HepG2 (cell line): ENCODE measurements around the gene DIS3L2. TPM values are rescaled to one million over a fixed set of nuclear protein-coding genes. Genes with fewer than 3 reads are reported as not detected.

Experiments
- ATAC-seq: fragments of 200-7000 bp; cut with Tn5 transposase; 3 replicates; pipeline ENCODE4 v1.9.1; 2020; ENCODE audit warnings: mild to moderate bottlenecking, moderate library complexity
- BruUV-seq: library from RNA; stranded (reverse); fragments of 400-500 nt; replicated peaks from 2 replicates; lab custom pipeline; 2021; lab: Mats Ljungman, UMichigan
- CTCF ChIA-PET: fragments of 300-600 bp; formaldehyde crosslinking; extraction: SDS; loops from one replicate; lab custom pipeline; 2021; ENCODE audit warnings: low total read pairs, inconsistent platforms, low intra/inter-chr PET ratio; lab: Yijun Ruan, JAX
- POLR2A ChIA-PET: fragments of 350-600 bp; sonication (Branson Sonifier 250); formaldehyde crosslinking; loops from one replicate; lab custom pipeline; 2020; ENCODE audit warnings: antibody characterized with exemption, inconsistent platforms; lab: Yijun Ruan, JAX
- DNase-seq: peaks from one replicate; pipeline ENCODE4 v3.0.0-alpha.2; 2015; ENCODE audit warnings: low spot score
- FAIRE-seq: peaks from 3 replicates; lab custom pipeline; 2011; peaks lifted over from hg19 to GRCh38; lab: Jason Lieb, UNC
- H2AFZ ChIP-seq: one replicate; pipeline ENCODE4 v1.6.1; 2011; ENCODE audit warnings: low read length, inconsistent platforms
- H3K27ac ChIP-seq: fragments of 300-600 bp; 3 replicates; pipeline ENCODE4 v1.8.0; 2011; ENCODE audit warnings: mixed run types, mild to moderate bottlenecking, mixed read lengths, low read length, inconsistent platforms; ENCODE audit not compliant: insufficient read depth; ENCODE audit errors: extremely low read length
- H3K27me3 ChIP-seq, 2 experiments: fragments of 200-600 bp in 1 of 2; 2 replicates in 1 of 2; 3 replicates in 1 of 2; pipeline versions ENCODE4 v1.6.0 to v1.8.0; 2011; ENCODE audit warnings: low read length in 2 of 2, mild to moderate bottlenecking in 2 of 2, moderate library complexity in 2 of 2, inconsistent platforms in 1 of 2; ENCODE audit not compliant: insufficient read depth in 2 of 2, control insufficient read depth in 1 of 2
- H3K36me3 ChIP-seq, 2 experiments: fragments of 200-600 bp in 1 of 2; replicated peaks in 1 of 2; 2 replicates in 1 of 2; 3 replicates in 1 of 2; pipeline versions ENCODE4 v1.5.1 to v1.8.0; 2011; ENCODE audit warnings: low read length in 2 of 2, inconsistent platforms in 1 of 2; ENCODE audit not compliant: insufficient read depth in 2 of 2, control insufficient read depth in 1 of 2
- H3K4me1 ChIP-seq: 2 replicates; pipeline ENCODE4 v1.5.1; 2012; ENCODE audit warnings: low read length, inconsistent platforms; ENCODE audit not compliant: insufficient read depth
- H3K4me2 ChIP-seq: 2 replicates; pipeline ENCODE4 v1.6.0; 2011; ENCODE audit warnings: low read depth, low read length, inconsistent platforms
- H3K4me3 ChIP-seq, 3 experiments: fragments of 200-600 bp in 1 of 3; sonication (generic), shearing (Covaris generic) in 1 of 3; replicated peaks in 1 of 3; 2 replicates each; pipeline ENCODE4 v1.5.1; 2011 to 2016; ENCODE audit warnings: low read length in 3 of 3, inconsistent platforms in 2 of 3, low read depth in 2 of 3, mild to moderate bottlenecking in 2 of 3, control low read depth in 1 of 3, mixed read lengths in 1 of 3; ENCODE audit not compliant: insufficient read depth in 1 of 3
- H3K79me2 ChIP-seq: one replicate; pipeline ENCODE4 v1.6.1; 2011; ENCODE audit warnings: low read length, inconsistent platforms; ENCODE audit not compliant: insufficient read depth
- H3K9ac ChIP-seq: 2 replicates; pipeline ENCODE4 v1.6.0; 2011; ENCODE audit warnings: mild to moderate bottlenecking, low read depth, low read length, inconsistent platforms; ENCODE audit not compliant: insufficient read depth
- H3K9me3 ChIP-seq: 2 replicates; pipeline ENCODE4 v1.5.1; 2012; ENCODE audit warnings: mild to moderate bottlenecking, low read length
- H4K20me1 ChIP-seq: 2 replicates; pipeline ENCODE4 v1.6.0; 2011; ENCODE audit warnings: inconsistent platforms, mild to moderate bottlenecking, low read length, moderate library complexity; ENCODE audit not compliant: insufficient read depth
- ATF4 ChIP-seq, 2 experiments: fragments of 450-650 bp in 1 of 2; sonication (generic) in 1 of 2; formaldehyde crosslinking; IDR thresholded peaks; 2 replicates each; pipeline versions ENCODE4 v1.5.0 to v1.8.0; 2020 to 2022; ENCODE audit warnings: mild to moderate bottlenecking in 1 of 2, missing genetic modification reagents in 1 of 2
- FOXM1 ChIP-seq: sonication (generic); formaldehyde crosslinking; IDR thresholded peaks from 2 replicates; pipeline ENCODE4 v1.5.0; 2020; ENCODE audit warnings: missing genetic modification reagents
- KDM3A ChIP-seq: IDR thresholded peaks from 2 replicates; pipeline ENCODE4 v1.6.1; 2018; ENCODE audit warnings: low read depth, missing compliant biosample characterization
- MED13 ChIP-seq: sonication (generic); formaldehyde crosslinking; IDR thresholded peaks from 2 replicates; pipeline ENCODE4 v1.5.0; 2020; ENCODE audit warnings: missing genetic modification reagents
- MIER3 ChIP-seq: IDR thresholded peaks from 2 replicates; pipeline ENCODE4 v1.6.1; 2016; ENCODE audit warnings: missing compliant biosample characterization, borderline replicate concordance
- NCOA2 ChIP-seq: sonication (generic); formaldehyde crosslinking; IDR thresholded peaks from 2 replicates; pipeline ENCODE4 v1.8.0; 2022; ENCODE audit warnings: inconsistent platforms
- REXO4 ChIP-seq: sonication (generic); formaldehyde crosslinking; IDR thresholded peaks from 2 replicates; pipeline ENCODE4 v1.8.0; 2022; ENCODE audit warnings: missing genetic modification reagents, mild to moderate bottlenecking, borderline replicate concordance
- ZBTB33 ChIP-seq: sonication (generic); formaldehyde crosslinking; IDR thresholded peaks from 2 replicates; pipeline ENCODE4 v1.4.0; 2020; ENCODE audit warnings: missing genetic modification reagents
- ZBTB38 ChIP-seq: sonication (generic); formaldehyde crosslinking; IDR thresholded peaks from 2 replicates; pipeline ENCODE4 v1.5.1; 2020; ENCODE audit warnings: mild to moderate bottlenecking, missing genetic modification reagents
- ZNF331 ChIP-seq: sonication (generic); formaldehyde crosslinking; IDR thresholded peaks from 2 replicates; pipeline ENCODE4 v1.4.0; 2020; ENCODE audit warnings: missing genetic modification reagents
- ZNF432 ChIP-seq: sonication (generic); formaldehyde crosslinking; IDR thresholded peaks from 2 replicates; pipeline ENCODE4 v1.5.0; 2020; ENCODE audit warnings: missing genetic modification reagents, mild to moderate bottlenecking, borderline replicate concordance
- ZNF749 ChIP-seq: sonication (generic); formaldehyde crosslinking; IDR thresholded peaks from 2 replicates; pipeline ENCODE4 v1.8.0; 2022; ENCODE audit warnings: mild to moderate bottlenecking, missing genetic modification reagents, moderate library complexity, borderline replicate concordance
- WGBS: methylation state at CpG from one replicate; pipeline ENCODE4 v1.1.6; 2017; ENCODE audit warnings: low lambda C conversion rate; 5-methylcytosine and 5-hydroxymethylcytosine counted together
- in situ Hi-C: cut with HindIII; loops from 2 replicates; pipeline ENCODE4 v1.10.0; 2017; ENCODE audit warnings: low pct_unique_long_range_greater_than_20kb; ENCODE audit not compliant: extremely low pct_ligation_motif_present
- intact Hi-C: fragments of 100-400 bp; cut with micrococcal nuclease; formaldehyde crosslinking; loops from one replicate; pipeline ENCODE4 v1.10.0; 2022; ENCODE audit not compliant: unreplicated experiment
- polyA plus RNA-seq, 8 experiments: library from polyadenylated mRNA; depleted of rRNA in 3 of 8; stranded (reverse) in 7 of 8; unstranded in 1 of 8; fragments of >200 nt; fragmentation: Illumina TruSeq in 4 of 8; extraction: Trizol in 4 of 8; gene quantifications; 2 replicates each; pipeline versions ENCODE4 v1.2.1 to v1.2.3, GENCODE V29; 2011 to 2016; ENCODE audit warnings: low read depth in 4 of 8, missing spikeins in 1 of 8, mixed read lengths in 1 of 8; ENCODE audit not compliant: insufficient read depth in 1 of 8
- total RNA-seq, 5 experiments: library from RNA; depleted of rRNA; stranded (reverse); fragments of >200 nt; fragmentation: Illumina TruSeq; extraction: Trizol; gene quantifications; 2 replicates each; pipeline ENCODE4 v1.2.3, GENCODE V29; 2016; ENCODE audit warnings: low read depth in 1 of 5

Gene DIS3L2
- total and polyA plus RNA-seq, 2 of the 13 experiments (the other 11 are each of a cell fraction or from before 2014, with no cell fraction given): 7.0 to 23.9 TPM

- Histone ChIP-seq H3K9ac (no peak overlapping the region), H3K36me3 (no peaks in the 10 kb centered on the region), H4K20me1 (no peaks in the 10 kb centered on the region), H3K4me2 (no peak overlapping the region), H2AFZ (no peak overlapping the region), H3K27ac (no peak overlapping the region), H3K4me1 (no peaks in the 10 kb centered on the region), H3K79me2 (no peaks in the 10 kb centered on the region), H3K4me3 (no peak overlapping the region), H3K9me3 (no peaks in the 10 kb centered on the region), H3K27me3 (no peaks in the 10 kb centered on the region)
- CTCF ChIA-PET: no interaction called here
- whole genome bisulfite sequencing: 97% methylated on average over 4 of the region's 4 CpGs
- DNase-seq: no peak
- TF ChIP-seq ATF4 (CRISPR knock-in tag; IDR thresholded peaks at IDR 0.05) (no peak), REXO4 (CRISPR knock-in tag) (no peak), MED13 (CRISPR knock-in tag) (no peak), ZNF432 (CRISPR knock-in tag) (no peak), ZBTB33 (CRISPR knock-in tag) (no peak), FOXM1 (CRISPR knock-in tag) (no peak), KDM3A (CRISPR knock-in tag) (no peak), ZNF331 (CRISPR knock-in tag) (no peak), MIER3 (CRISPR knock-in tag) (no peak), NCOA2 (CRISPR knock-in tag) (no peak), ZNF749 (no peak), ZBTB38 (CRISPR knock-in tag) (no peak)
- no peak for FAIRE-seq
- no peak for ATAC-seq
- POLR2A ChIA-PET: no interaction called here
- in situ Hi-C loops (no loop called here), intact Hi-C loops (no loop called here)
- BruUV-seq: no TSS peak
Measured at GRCh38 chr2:232231554-232231953, 270.0 kb downstream of the DIS3L2 start.
